GM13977 (cell line): ENCODE measurements around the gene LCN15.

Source experiments
- DNase-seq: peaks from one replicate; pipeline ENCODE4 v3.0.0; 2012; ENCODE audit warnings: low spot score
- in situ Hi-C: fragments of 300-500 bp; cut with MboI; formaldehyde crosslinking; loops from one replicate; pipeline ENCODE4 v1.12.0; 2022; ENCODE audit warnings: low sequenced_read_pairs, low pct_unique_long_range_greater_than_20kb, mixed read lengths, inconsistent platforms; ENCODE audit not compliant: unreplicated experiment
- TF ChIP-seq, protein P1 (sequence below): IDR thresholded peaks from 2 replicates; pipeline ENCODE4 v1.5.1; 2012; ENCODE audit warnings: mild to moderate bottlenecking, control low read depth; ENCODE audit not compliant: insufficient read depth; ENCODE audit errors: extremely low read depth, missing control alignments

LCN15 gene

DNA sequence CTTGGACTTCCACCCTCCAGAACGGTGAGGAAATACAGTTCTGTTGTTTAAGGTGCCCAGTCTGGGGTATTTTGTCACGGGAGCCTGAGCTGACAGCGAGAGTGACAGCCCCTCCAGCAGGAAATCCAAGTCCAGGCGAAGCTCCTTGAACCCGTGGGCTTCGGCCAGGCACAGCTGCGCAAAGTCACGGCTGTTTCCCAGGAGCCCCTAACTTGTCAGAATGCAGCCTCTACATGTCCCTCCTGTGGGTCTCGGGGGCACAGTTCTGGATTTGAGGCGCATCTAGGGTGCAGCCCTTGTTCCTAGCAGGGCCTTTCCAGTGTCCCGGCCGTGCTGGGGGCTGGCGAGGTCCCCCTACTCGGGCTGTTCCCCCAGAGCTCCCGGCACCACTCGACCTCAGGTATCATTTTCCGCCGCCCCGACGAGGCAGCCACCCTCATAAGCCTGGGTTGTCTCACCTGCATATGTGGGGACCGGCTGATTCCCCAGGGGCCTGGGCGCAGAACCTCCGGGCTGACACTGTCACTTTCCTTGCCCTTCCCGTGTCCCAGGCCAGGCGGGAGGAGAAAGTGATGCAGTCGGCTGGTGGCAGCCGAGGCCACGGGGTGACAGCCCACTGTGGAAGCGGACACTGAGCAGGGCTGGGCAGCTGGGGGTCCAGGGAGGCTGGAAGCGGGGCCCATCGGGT lies 10.8 kb downstream of the LCN15 start:
- TF ChIP-seq, protein P1, sequence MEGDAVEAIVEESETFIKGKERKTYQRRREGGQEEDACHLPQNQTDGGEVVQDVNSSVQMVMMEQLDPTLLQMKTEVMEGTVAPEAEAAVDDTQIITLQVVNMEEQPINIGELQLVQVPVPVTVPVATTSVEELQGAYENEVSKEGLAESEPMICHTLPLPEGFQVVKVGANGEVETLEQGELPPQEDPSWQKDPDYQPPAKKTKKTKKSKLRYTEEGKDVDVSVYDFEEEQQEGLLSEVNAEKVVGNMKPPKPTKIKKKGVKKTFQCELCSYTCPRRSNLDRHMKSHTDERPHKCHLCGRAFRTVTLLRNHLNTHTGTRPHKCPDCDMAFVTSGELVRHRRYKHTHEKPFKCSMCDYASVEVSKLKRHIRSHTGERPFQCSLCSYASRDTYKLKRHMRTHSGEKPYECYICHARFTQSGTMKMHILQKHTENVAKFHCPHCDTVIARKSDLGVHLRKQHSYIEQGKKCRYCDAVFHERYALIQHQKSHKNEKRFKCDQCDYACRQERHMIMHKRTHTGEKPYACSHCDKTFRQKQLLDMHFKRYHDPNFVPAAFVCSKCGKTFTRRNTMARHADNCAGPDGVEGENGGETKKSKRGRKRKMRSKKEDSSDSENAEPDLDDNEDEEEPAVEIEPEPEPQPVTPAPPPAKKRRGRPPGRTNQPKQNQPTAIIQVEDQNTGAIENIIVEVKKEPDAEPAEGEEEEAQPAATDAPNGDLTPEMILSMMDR, result no peak
- no peak for DNase-seq
- in situ Hi-C loops, result no loop called here

DNA sequence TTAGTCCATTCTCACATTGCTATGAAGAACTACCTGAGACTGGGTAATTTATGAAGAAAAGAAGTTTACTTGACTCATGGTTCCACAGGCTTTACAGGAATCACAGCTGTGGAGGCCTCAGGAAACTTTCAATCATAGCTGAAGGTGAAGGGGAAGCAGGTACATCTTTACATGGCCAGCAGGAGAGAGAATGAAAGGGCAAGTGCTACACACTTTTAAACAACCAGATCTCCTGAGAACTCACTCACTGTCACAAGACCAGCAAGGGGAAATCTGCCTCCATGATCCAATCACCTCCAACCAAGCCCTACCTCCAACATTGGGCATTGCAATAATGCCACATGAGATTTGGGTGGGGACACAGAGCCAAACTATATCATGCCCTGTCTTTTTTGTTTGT lies 12.5 kb downstream of the LCN15 start:
- in situ Hi-C loops, result no loop called here
- DNase-seq, result no peak

GRCh38 chr9:136751244-136751643 lies 13.1 kb downstream of the LCN15 start:
- in situ Hi-C loops, result no loop called here
- TF ChIP-seq, protein P1, result no peak
- no peak for DNase-seq

More for the DNA sequence above, 12.5 kb downstream of the LCN15 start:
- TF ChIP-seq, protein P1, result no peak

- DNase-seq, result no peak
- TF ChIP-seq, protein P1, result no peak
- in situ Hi-C loops, result no loop called here
Measured at GRCh38 chr9:136750526-136750925, 13.8 kb downstream of the LCN15 start.

DNA sequence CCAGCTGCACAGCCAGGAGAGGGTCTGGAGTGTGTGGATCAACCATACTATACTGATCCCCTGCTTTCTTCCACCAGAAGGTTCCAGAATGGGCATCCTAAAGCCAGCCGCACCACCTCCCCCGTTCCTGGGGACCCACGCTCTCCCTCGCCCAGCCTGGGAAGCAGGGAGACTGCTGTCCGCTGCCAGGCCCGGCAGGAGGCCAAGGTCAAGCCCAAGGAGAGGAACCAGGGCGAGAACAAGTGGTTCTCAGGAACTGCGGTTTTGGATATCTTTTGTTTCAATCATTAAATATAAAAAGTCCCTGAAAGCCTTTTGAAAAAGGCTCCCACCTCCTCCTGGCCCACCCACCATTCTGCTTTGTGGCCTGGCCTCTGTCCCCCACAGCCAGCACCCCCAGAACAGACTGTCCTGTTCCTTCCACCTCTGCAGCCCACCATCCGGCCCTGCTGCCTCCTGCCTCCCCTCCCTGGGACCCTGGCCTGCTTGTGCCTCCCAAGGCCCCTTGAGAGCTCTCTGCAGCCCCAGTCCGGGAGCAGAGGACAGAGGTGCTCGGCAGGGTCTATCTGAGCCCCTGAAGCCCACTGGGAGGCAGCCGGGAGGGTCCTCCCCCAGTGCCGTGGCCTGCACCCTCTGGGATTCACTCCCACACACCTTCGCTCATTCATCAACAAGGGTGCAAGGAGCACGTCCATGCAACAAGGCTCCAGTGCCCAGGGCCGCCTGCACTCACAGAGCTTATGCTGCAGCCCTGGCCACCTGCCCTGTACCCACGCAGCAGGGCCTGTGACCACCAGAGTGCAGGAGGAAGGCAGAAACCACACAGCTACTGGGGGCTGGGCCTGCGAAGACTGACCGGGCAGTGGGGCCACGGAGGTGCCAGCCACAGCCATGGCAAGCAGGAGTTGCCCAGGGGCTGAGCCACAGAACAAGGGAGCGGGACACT lies 15.4 kb downstream of the LCN15 start:
- no peak for DNase-seq

DNA sequence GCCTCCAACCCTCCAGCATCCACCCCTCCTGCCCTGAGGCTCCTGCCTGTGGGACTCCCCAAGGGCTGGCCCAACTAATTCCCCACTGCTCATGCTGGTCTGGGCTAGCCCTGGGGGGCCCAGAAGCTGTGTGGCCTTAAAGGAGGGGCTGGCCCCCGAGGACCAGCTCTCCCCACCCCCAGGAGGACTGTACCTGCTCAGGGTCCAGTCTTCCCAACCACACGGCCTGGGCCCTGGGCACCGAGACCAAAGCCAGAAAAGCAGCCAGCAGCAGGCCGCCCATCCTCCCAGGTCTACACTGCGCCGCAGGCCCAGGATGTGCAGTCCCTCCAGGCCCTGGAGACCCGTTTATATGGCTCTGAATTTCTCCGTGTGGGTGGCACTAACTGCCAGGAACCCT lies 16.1 kb downstream of the LCN15 start, which contains the start of gene LCN6:
Gene LCN6 (minus strand): TSS at position 325 of the 400 bp plus-strand sequence. CDS start 42 bp downstream, at position 283.
- in situ Hi-C loops, result no loop called here
- no peak for DNase-seq
- TF ChIP-seq, protein P1, result no peak

More for the DNA sequence above, 15.4 kb downstream of the LCN15 start:
- TF ChIP-seq, protein P1, result no peak
- in situ Hi-C loops, result no loop called here
